Purkinje cell (primary cell): Measurements from ENCODE around the gene FFAR1. TPM values are rescaled to one million over a fixed set of nuclear protein-coding genes. Genes with fewer than 3 reads are reported as not detected.

Experiments
- polyA plus RNA-seq: library from polyadenylated mRNA; unstranded; fragments of >200 nt; fragmentation: Nextera tagmentation; gene quantifications from 2 replicates; pipeline ENCODE4 v1.2.1, GENCODE V29; 2014

FFAR1 gene
- not detected in 2 replicates for polyA plus RNA-seq

GRCh38 chr19:35347171-35347929 is at the start of gene FFAR1:
FFAR1 (plus strand) TSS chr19:35347902; CDS start chr19:35351552, 3,650 bp downstream.

GRCh38 chr19:35328851-35329285 is 18.8 kb upstream of the FFAR1 start, which contains the start of gene CD22:
CD22 (plus strand) TSS chr19:35329187; CDS start chr19:35332041, 2,854 bp downstream.

GRCh38 chr19:35357867-35358573 is 10.3 kb downstream of the FFAR1 start, which contains the start of gene FFAR3:
FFAR3 (plus strand) TSS chr19:35358460; CDS start chr19:35358891, 431 bp downstream.

GRCh38 chr19:35370722-35371121 is 23.0 kb downstream of the FFAR1 start, which contains the start of gene GPR42:
GPR42 (plus strand) TSS chr19:35371068; CDS start chr19:35371360, 292 bp downstream.

Other genes with a start within 250 kb of the FFAR1 start
- gene FXYD3, start 232.1 kb upstream of the FFAR1 start, polyA plus RNA-seq = 0.67 and 3.5 TPM in 2 replicates
- gene LGI4, start 212.8 kb upstream of the FFAR1 start, polyA plus RNA-seq = 2.8 and 6.4 TPM in 2 replicates
- 6.4 and 8.3 TPM in 2 replicates for gene FXYD1, start 209.1 kb upstream of the FFAR1 start, polyA plus RNA-seq
- 62.3 and 64.4 TPM in 2 replicates for gene FXYD7, start 204.6 kb upstream of the FFAR1 start, polyA plus RNA-seq
- gene FXYD5, start 193.2 kb upstream of the FFAR1 start, polyA plus RNA-seq = 7.1 TPM in 1 of 2 replicates, not detected in the other
- not detected in 2 replicates for gene FAM187B, start 119.2 kb upstream of the FFAR1 start, polyA plus RNA-seq
- not detected in 2 replicates for gene LSR, start 98.9 kb upstream of the FFAR1 start, polyA plus RNA-seq
- 2.9 and 3.9 TPM in 2 replicates for gene USF2, start 78.9 kb upstream of the FFAR1 start, polyA plus RNA-seq
- 0.79 TPM in 1 of 2 replicates, not detected in the other for gene HAMP, start 65.4 kb upstream of the FFAR1 start, polyA plus RNA-seq
- gene MAG, start 55.7 kb upstream of the FFAR1 start, polyA plus RNA-seq = 0.22 TPM in 1 of 2 replicates, not detected in the other
- 0.28 TPM in 1 of 2 replicates, not detected in the other for gene CD22, start 18.7 kb upstream of the FFAR1 start, polyA plus RNA-seq
- gene FFAR3, start 10.6 kb downstream of the FFAR1 start, polyA plus RNA-seq = not detected in 2 replicates
- gene GPR42, start 23.2 kb downstream of the FFAR1 start, polyA plus RNA-seq = not detected in 2 replicates
- not detected in 2 replicates for gene FFAR2, start 100.4 kb downstream of the FFAR1 start, polyA plus RNA-seq
- 0.58 and 1.7 TPM in 2 replicates for gene KRTDAP, start 142.6 kb downstream of the FFAR1 start, polyA plus RNA-seq
- gene DMKN, start 165.7 kb downstream of the FFAR1 start, polyA plus RNA-seq = 6.0 and 7.7 TPM in 2 replicates
- gene SBSN, start 180.4 kb downstream of the FFAR1 start, polyA plus RNA-seq = not detected in 2 replicates
- gene GAPDHS, start 185.6 kb downstream of the FFAR1 start, polyA plus RNA-seq = not detected in 2 replicates
- 95.0 and 102 TPM in 2 replicates for gene TMEM147, start 197.7 kb downstream of the FFAR1 start, polyA plus RNA-seq
- not detected in 2 replicates for gene ATP4A, start 215.8 kb downstream of the FFAR1 start, polyA plus RNA-seq
- gene PMIS2, start 238.3 kb downstream of the FFAR1 start, polyA plus RNA-seq = not detected in 2 replicates